G401 (cell line): ENCODE results near the gene FAM227A. TPM values are rescaled to one million over a fixed set of nuclear protein-coding genes. Genes with fewer than 3 reads are reported as not detected.
"Not testable (repeated sequence)": the region's sequence is repeated elsewhere in the genome, so short reads cannot be mapped to it uniquely, and the experiment has no call there.

Source experiments
- DNase-seq: peaks from one replicate; pipeline ENCODE4 v3.0.0-alpha.2; 2015; ENCODE audit warnings: low spot score
- in situ Hi-C: cut with HindIII; loops from 2 replicates; pipeline ENCODE4 v1.10.0; 2016; ENCODE audit warnings: low sequenced_read_pairs, mixed read lengths
- total RNA-seq: library from RNA; depleted of rRNA; stranded (reverse); fragments of >200 nt; shearing (Covaris generic); gene quantifications from 2 replicates; pipeline ENCODE4 v1.2.3, GENCODE V29; 2014

FAM227A gene
- total RNA-seq, 1 experiment from 2014 or later = 0.41 TPM

- DNase-seq, in situ Hi-C loops: not testable (repeated sequence)
These were observed 41.2 kb downstream of the FAM227A start for GRCh38 chr22:38615064-38615405.

GRCh38 chr22:38614332-38615063, 41.7 kb downstream of the FAM227A start:
- DNase-seq = no peak
- in situ Hi-C loops = no loop called here

GRCh38 chr22:38613588-38613987, 42.6 kb downstream of the FAM227A start:
- no peak for DNase-seq
- in situ Hi-C loops = no loop called here

GRCh38 chr22:38612217-38613006, 43.8 kb downstream of the FAM227A start:
- no peak for DNase-seq
- in situ Hi-C loops = no loop called here

- DNase-seq = no peak
- in situ Hi-C loops = no loop called here
These were observed 44.6 kb downstream of the FAM227A start for GRCh38 chr22:38611559-38611958.

GRCh38 chr22:38610234-38610633, 46.0 kb downstream of the FAM227A start:
- in situ Hi-C loops = no loop called here
- no peak for DNase-seq

- peak; percentile 27 for DNase-seq
- in situ Hi-C loops = no loop called here
These were observed 47.0 kb downstream of the FAM227A start for GRCh38 chr22:38608992-38609750.

GRCh38 chr22:38607680-38608079, 48.5 kb downstream of the FAM227A start:
- no peak for DNase-seq
- in situ Hi-C loops = no loop called here

GRCh38 chr22:38602166-38602565, 54.0 kb downstream of the FAM227A start:
- in situ Hi-C loops = no loop called here
- no peak for DNase-seq

- in situ Hi-C loops = no loop called here
- DNase-seq = no peak
These were observed 54.9 kb downstream of the FAM227A start for GRCh38 chr22:38601221-38601764.

GRCh38 chr22:38599466-38599865, 56.7 kb downstream of the FAM227A start:
- no peak for DNase-seq
- in situ Hi-C loops = no loop called here

- DNase-seq, in situ Hi-C loops: not testable (repeated sequence)
These were observed 73.3 kb downstream of the FAM227A start for GRCh38 chr22:38582923-38583322.

- no peak for DNase-seq
- in situ Hi-C loops = no loop called here
These were observed 77.7 kb downstream of the FAM227A start for GRCh38 chr22:38578505-38578904.

GRCh38 chr22:38572065-38572464, 84.1 kb downstream of the FAM227A start:
- DNase-seq = peak; percentile 83

GRCh38 chr22:38570779-38571364, 85.3 kb downstream of the FAM227A start:
- in situ Hi-C loops = no loop called here
- peak; percentile 83 for DNase-seq

More at GRCh38 chr22:38572065-38572464, 84.1 kb downstream of the FAM227A start:
- in situ Hi-C loops = no loop called here

- peak; percentile 92 for DNase-seq
- in situ Hi-C loops = no loop called here
These were observed 86.0 kb downstream of the FAM227A start, which contains the start of gene DMC1 for GRCh38 chr22:38569972-38570778. Gene DMC1, minus strand, starts transcription at chr22:38570183. Its CDS starts 1,927 bp downstream, at chr22:38568256.

- in situ Hi-C loops = no loop called here
- DNase-seq = peak; percentile 22
These were observed 86.8 kb downstream of the FAM227A start for GRCh38 chr22:38569181-38569971.
